Measurements from ENCODE around the gene DCST1.
"Not testable (repeated sequence)": the region's sequence is repeated elsewhere in the genome, so short reads cannot be mapped to it uniquely, and the experiment has no call there.

DCST1 gene

GRCh38 chr1:155033524-155033923, at the start of gene DCST1, which contains the start of gene DCST2:
Gene DCST1 (plus strand): TSS chr1:155033824. CDS start chr1:155034037, 213 bp downstream.
Gene DCST2 (minus strand): TSS chr1:155033781. CDS start chr1:155033701, 80 bp downstream.
- no peaks in the 10 kb centered on the region for H3K27me3 Mint-ChIP-seq

GRCh38 chr1:154986736-154987135, 46.9 kb upstream of the DCST1 start:
- H3K4me1 Mint-ChIP-seq = peaks cover 32% of the 10 kb centered on the region
- not testable (repeated sequence) for H3K27me3 Mint-ChIP-seq, H3K27ac Mint-ChIP-seq, H3K4me3 Mint-ChIP-seq, H3K36me3 Mint-ChIP-seq, H3K9me3 Mint-ChIP-seq

More at GRCh38 chr1:155033524-155033923, at the start of gene DCST1, which contains the start of gene DCST2:
- Mint-ChIP-seq H3K36me3 (no peaks in the 10 kb centered on the region), H3K4me3 (no peak within 1 kb of the TSS), H3K27ac (no peak within 1 kb of the TSS), H3K4me1 (no peaks in the 10 kb centered on the region), H3K9me3 (no peaks in the 10 kb centered on the region)

- Mint-ChIP-seq H3K4me1 (peaks cover 33% of the 10 kb centered on the region), H3K27me3 (no peaks in the 10 kb centered on the region), H3K36me3 (peaks cover 7% of the 10 kb centered on the region), H3K9me3 (no peaks in the 10 kb centered on the region), H3K4me3 (no peak overlapping the region), H3K27ac (no peak overlapping the region)
Observed at GRCh38 chr1:154987326-154987725, 46.3 kb upstream of the DCST1 start.

GRCh38 chr1:154988058-154988954, 45.3 kb upstream of the DCST1 start:
- peaks cover 7% of the 10 kb centered on the region for H3K36me3 Mint-ChIP-seq
- no peaks in the 10 kb centered on the region for H3K9me3 Mint-ChIP-seq
- H3K27me3 Mint-ChIP-seq = no peaks in the 10 kb centered on the region
- no peak overlapping the region for H3K4me3 Mint-ChIP-seq
- peaks cover 36% of the 10 kb centered on the region for H3K4me1 Mint-ChIP-seq
- peak overlapping the region; percentile 12 for H3K27ac Mint-ChIP-seq

GRCh38 chr1:154989195-154989860, 44.3 kb upstream of the DCST1 start:
- Mint-ChIP-seq H3K4me1 (peaks cover 32% of the 10 kb centered on the region), H3K9me3 (no peaks in the 10 kb centered on the region), H3K36me3 (peaks cover 7% of the 10 kb centered on the region), H3K27ac (no peak overlapping the region), H3K27me3 (no peaks in the 10 kb centered on the region), H3K4me3 (no peak overlapping the region)

GRCh38 chr1:154990276-154990675, 43.3 kb upstream of the DCST1 start:
- Mint-ChIP-seq H3K9me3 (no peaks in the 10 kb centered on the region), H3K27me3 (no peaks in the 10 kb centered on the region), H3K4me1 (peaks cover 28% of the 10 kb centered on the region), H3K4me3 (no peak overlapping the region), H3K36me3 (peaks cover 7% of the 10 kb centered on the region), H3K27ac (no peak overlapping the region)

- H3K9me3 Mint-ChIP-seq = no peaks in the 10 kb centered on the region
- H3K4me3 Mint-ChIP-seq = no peak overlapping the region
- no peaks in the 10 kb centered on the region for H3K27me3 Mint-ChIP-seq
- H3K27ac Mint-ChIP-seq = no peak overlapping the region
- H3K4me1 Mint-ChIP-seq = peaks cover 38% of the 10 kb centered on the region
- H3K36me3 Mint-ChIP-seq = peaks cover 7% of the 10 kb centered on the region
Observed at GRCh38 chr1:154992721-154993571, 40.7 kb upstream of the DCST1 start.

- Mint-ChIP-seq H3K27me3 (no peaks in the 10 kb centered on the region), H3K36me3 (peaks cover 7% of the 10 kb centered on the region), H3K27ac (no peak within 1 kb of the TSS), H3K4me1 (peaks cover 36% of the 10 kb centered on the region), H3K4me3 (no peak within 1 kb of the TSS), H3K9me3 (no peaks in the 10 kb centered on the region)
Observed at GRCh38 chr1:154993572-154994268, 39.9 kb upstream of the DCST1 start, which contains the start of gene LENEP. Gene LENEP (plus strand): TSS chr1:154993586. CDS start chr1:154993608, 22 bp downstream.

- no peak overlapping the region for H3K27ac Mint-ChIP-seq
- no peaks in the 10 kb centered on the region for H3K9me3 Mint-ChIP-seq
- H3K36me3 Mint-ChIP-seq = peaks cover 5% of the 10 kb centered on the region
- H3K4me3 Mint-ChIP-seq = no peak overlapping the region
- H3K4me1 Mint-ChIP-seq = peaks cover 36% of the 10 kb centered on the region
- no peaks in the 10 kb centered on the region for H3K27me3 Mint-ChIP-seq
Observed at GRCh38 chr1:154994269-154994587, 39.4 kb upstream of the DCST1 start.

GRCh38 chr1:154994591-154994990, 39.0 kb upstream of the DCST1 start:
- H3K27ac Mint-ChIP-seq = no peak overlapping the region

GRCh38 chr1:154995301-154995983, 38.2 kb upstream of the DCST1 start:
- peaks cover 37% of the 10 kb centered on the region for H3K4me1 Mint-ChIP-seq
- not testable (repeated sequence) for H3K27me3 Mint-ChIP-seq, H3K9me3 Mint-ChIP-seq, H3K4me3 Mint-ChIP-seq, H3K36me3 Mint-ChIP-seq, H3K27ac Mint-ChIP-seq

More at GRCh38 chr1:154994591-154994990, 39.0 kb upstream of the DCST1 start:
- Mint-ChIP-seq H3K36me3 (peaks cover 5% of the 10 kb centered on the region), H3K4me1 (peaks cover 33% of the 10 kb centered on the region), H3K27me3 (no peaks in the 10 kb centered on the region), H3K9me3 (no peaks in the 10 kb centered on the region), H3K4me3 (no peak overlapping the region)

GRCh38 chr1:154996966-154997701, 36.5 kb upstream of the DCST1 start:
- Mint-ChIP-seq H3K27ac (peak overlapping the region; percentile 9), H3K4me1 (peaks cover 37% of the 10 kb centered on the region)

GRCh38 chr1:154998201-154998780, 35.3 kb upstream of the DCST1 start:
- H3K4me1 Mint-ChIP-seq = peaks cover 33% of the 10 kb centered on the region
- H3K36me3 Mint-ChIP-seq = no peaks in the 10 kb centered on the region
- H3K27me3 Mint-ChIP-seq = no peaks in the 10 kb centered on the region
- no peak overlapping the region for H3K27ac Mint-ChIP-seq
- H3K9me3 Mint-ChIP-seq = no peaks in the 10 kb centered on the region
- H3K4me3 Mint-ChIP-seq = no peak overlapping the region

More at GRCh38 chr1:154996966-154997701, 36.5 kb upstream of the DCST1 start:
- Mint-ChIP-seq H3K9me3 (no peaks in the 10 kb centered on the region), H3K4me3 (no peak overlapping the region), H3K27me3 (no peaks in the 10 kb centered on the region), H3K36me3 (no peaks in the 10 kb centered on the region)
